SKM-1 treated with dmso at 0.1 percent for 144 hours (cell line): ENCODE results near the gene DNAI1.
"Not testable (repeated sequence)": the region's sequence is repeated elsewhere in the genome, so short reads cannot be mapped to it uniquely, and the experiment has no call there.

Experiments
- DNase-seq: peaks from one replicate; lab custom pipeline; 2025; ENCODE audit not compliant: unreplicated experiment; lab: John Stamatoyannopoulos, UW

DNAI1 gene

DNA sequence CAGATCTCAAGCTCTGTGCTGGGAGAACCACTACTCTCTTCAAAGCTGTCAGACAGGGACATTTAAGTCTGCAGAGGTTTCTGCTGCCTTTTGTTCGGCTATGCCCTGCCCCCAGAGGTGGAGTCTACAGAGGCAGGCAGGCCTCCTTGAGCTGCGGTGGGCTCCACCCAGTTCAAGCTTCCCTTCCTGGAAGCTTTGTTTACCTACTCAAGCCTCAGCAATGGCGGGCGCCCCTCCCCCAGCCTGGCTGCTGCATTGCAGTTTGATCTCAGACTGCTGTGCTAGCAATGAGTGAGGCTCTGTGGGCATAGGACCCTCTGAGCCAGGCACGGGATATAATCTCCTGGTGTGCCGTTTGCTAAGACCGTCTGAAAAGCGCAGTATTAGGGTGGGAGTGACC, 73.4 kb downstream of the DNAI1 start:
- DNase-seq: not testable (repeated sequence)

- no peak for DNase-seq
These were observed 78.1 kb downstream of the DNAI1 start for GRCh38 chr9:34536685-34537084.

- no peak for DNase-seq
These were observed 82.2 kb downstream of the DNAI1 start for GRCh38 chr9:34540827-34541226.

GRCh38 chr9:34541540-34541939, 82.9 kb downstream of the DNAI1 start:
- DNase-seq: no peak

- DNase-seq: no peak
These were observed 85.4 kb downstream of the DNAI1 start for GRCh38 chr9:34544035-34544434.

DNA sequence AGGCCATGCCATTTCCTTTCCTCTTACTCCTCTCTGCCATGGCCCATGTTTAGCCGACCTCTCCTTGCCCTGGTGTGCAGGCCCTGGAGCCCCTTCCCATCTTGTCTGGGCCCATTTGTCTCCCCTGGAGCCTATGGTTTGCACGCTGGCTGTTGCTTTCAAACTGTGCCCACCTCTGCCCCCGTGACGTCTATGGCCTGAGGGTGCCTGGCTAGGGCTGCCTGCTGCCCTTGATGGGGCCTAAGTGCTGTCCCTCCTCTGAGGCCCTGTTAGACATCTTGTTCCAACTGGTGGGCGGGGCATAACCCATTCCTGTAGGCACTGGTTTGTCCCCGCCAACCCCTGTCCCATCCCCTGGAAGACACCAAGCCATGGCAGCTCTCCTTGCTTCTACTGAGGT, 86.9 kb downstream of the DNAI1 start:
- no peak for DNase-seq

- no peak for DNase-seq
These were observed 87.7 kb downstream of the DNAI1 start for GRCh38 chr9:34546102-34546833.

DNA sequence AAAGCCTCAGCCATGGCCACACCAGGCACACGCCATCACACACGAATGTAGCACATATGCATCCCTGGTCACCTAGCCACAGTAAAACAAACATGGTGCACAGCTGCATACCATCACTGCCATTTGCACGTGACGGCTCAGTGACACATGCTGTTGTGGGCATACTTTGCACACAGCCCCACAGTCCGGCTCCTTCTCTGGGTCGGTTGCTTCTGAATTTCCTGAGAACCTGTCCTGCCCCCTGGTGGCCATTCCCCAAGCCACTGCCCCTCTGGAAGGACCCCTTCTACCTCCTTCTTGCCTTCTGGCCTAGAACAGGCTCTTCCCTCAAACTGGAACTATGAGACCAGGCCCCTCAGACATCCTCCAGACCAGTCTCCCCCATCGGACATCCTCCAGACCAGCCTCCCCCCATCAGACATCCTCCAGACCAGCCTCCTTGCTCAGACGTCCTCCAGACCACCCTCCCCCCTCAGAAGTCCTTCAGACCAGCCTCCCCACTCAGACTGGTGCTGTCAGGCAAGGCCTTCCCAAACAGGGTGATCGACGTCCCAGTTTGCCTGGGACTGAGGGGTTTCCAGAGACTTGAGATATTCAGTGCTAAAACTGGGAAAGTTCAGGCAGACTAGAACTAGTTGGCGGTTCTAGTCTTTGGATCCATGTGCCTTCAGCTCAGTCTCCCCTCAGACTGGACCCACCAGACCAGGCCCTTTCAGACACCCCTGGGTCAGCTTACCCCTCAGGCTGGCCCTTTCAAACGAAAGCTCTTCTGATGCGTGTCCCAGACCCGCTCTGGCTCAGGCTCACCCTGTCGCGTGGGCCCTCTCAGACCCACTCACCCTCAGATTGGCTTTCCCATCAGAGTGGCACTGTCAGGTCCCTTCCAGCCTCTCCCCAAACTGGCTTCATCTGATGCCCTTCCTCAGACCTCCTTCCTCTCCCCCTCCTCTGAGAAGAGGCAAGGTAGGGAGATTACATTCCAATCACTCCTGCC, 88.5 kb downstream of the DNAI1 start:
- peak; percentile 35 for DNase-seq

DNA sequence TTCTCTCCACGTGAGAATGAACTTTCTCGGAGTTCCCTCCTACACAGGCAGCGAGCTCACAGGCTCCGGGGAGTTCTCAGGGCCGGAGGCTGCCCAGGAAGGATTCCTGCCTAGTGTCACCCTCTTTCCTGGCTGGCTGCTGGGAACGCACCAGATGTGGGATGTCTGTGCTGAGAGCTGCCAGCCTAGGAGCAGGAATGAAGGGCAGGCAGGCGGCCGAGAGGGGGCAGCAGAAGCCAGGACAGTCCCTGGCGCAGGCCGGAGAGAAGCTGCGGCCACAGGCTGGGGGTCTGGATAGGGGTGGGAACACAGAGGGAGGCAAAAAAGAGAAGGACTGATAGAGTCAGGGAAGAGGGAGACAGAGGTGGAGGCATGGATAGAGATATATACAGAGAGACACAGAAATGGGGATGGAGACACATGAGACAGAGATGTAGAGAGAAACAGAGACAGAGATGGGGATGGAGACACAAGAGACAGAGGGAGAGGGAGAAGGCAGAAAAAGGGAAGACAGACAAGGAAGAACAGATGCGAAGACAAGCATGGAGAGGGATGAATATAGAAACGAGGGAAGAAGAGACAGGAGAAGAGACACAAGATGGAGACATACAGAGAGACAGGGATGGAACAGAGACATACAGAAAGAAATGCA, 89.5 kb downstream of the DNAI1 start:
- no peak for DNase-seq

DNA sequence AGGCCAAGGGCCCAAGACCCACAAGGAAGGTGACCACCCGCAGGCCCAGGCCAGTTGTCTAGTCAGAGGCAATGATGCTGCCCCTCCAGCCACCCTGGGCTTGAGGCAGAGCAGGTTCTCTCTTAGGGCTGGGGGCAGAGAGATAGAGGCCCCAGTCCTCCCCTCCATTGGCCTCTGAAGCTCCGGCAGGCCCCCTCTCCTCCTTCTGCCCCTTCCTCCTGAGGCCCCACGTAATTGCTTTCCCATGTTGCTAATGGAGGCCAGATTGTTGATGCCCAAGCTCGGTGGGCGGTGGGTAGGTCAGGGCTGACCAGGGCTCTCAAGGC, 90.8 kb downstream of the DNAI1 start:
- DNase-seq: no peak

- no peak for DNase-seq
These were observed 91.5 kb downstream of the DNAI1 start for GRCh38 chr9:34550016-34550680.

DNA sequence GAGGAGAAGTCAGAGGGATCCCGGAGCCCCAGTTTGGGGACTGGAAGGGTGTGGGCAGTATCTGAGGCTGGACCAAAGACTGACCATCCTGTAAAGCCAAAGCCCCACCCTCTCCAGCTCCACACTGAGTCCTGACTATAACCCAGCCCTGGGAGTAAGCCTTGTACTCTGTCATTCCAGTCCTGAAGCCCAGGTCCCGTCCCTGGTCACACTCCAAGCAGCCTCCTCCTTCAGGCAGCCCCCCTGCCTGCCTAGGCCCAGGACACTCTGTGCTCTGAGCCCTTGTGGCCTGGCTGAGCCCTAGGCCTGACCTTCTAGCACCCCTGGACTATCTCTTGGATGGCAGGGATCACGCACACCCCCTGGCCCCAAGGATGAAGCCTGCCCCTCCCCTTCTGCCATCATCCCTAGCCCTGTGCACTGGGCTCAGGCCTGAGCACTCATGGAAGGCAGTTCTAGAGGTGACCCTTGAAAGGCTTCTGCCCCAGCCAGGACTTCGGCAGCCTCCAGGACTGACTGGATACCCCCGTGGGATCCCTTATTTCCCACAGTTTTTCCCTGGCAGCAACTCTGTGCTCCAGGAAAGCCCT, 92.2 kb downstream of the DNAI1 start:
- no peak for DNase-seq

DNA sequence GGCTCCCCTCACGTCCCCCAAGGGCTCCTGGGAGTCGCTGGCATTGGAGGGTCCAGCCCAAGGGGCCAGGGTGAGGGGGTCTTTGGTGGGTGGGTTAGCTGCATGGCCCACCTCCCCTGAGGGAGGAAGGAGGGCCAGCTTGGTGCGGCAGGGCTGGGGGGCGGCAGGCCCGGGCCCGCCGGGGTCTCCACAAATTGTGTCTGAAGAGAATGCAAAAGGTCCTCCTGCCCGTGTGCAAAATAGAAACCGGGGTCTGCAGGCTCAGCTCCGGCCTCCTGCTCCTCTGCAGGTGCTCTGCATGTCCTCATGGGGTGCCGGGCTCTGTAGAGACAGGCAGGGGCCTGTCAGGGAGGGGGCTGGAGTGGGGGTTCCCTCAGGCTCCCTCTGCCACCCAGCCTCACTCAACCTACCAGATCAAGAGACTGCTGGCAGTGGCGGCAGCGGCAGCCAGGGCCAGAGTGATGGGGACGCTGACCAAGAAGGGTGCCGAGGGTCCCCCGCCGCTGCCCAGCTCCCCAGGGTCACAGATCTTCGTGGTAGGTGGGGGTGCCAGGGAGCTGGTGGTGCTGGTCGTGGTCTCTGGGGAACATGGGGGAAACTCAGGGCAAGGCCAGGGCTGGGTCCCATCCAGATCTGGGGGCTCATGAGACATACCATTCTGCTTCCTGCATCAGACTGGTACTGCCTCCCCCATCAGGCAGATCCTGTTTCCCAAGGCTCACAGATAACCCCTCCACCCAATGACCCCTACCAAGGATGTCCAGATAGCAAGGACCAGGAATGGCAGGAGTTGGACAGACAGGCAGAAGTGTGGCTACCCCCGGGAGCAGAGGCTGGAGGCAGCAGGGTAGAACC, 93.4 kb downstream of the DNAI1 start:
- no peak for DNase-seq

- DNase-seq: no peak
These were observed 94.0 kb downstream of the DNAI1 start for GRCh38 chr9:34552606-34552981.

DNA sequence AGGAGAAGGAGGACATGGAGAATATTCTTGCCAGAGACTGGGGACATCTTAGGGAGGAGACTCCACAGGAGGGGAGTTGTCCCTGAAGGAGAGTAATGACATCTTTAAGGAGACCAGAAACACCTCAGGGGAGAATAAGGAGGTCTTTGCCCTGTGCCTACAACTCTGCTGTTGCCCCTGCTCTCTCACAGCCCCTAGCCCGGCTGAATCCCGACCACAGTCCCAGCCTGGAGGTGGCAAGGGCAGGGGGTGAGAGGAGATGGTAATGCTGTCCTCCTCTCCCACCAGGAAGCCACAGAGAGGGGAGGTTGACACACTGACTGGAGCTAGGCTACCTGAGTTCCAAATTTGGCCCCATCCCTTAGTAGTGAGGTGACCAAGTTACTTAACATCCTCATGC, 94.4 kb downstream of the DNAI1 start:
- DNase-seq: no peak

GRCh38 chr9:34553511-34554021, 95.0 kb downstream of the DNAI1 start:
- DNase-seq: no peak

- DNase-seq: no peak
These were observed 95.8 kb downstream of the DNAI1 start for GRCh38 chr9:34554211-34555001.

GRCh38 chr9:34555002-34555348, 96.4 kb downstream of the DNAI1 start:
- no peak for DNase-seq

- DNase-seq: no peak
These were observed 96.9 kb downstream of the DNAI1 start for GRCh38 chr9:34555500-34555899.
